ENCODE data around the gene TMED9.

DNA sequence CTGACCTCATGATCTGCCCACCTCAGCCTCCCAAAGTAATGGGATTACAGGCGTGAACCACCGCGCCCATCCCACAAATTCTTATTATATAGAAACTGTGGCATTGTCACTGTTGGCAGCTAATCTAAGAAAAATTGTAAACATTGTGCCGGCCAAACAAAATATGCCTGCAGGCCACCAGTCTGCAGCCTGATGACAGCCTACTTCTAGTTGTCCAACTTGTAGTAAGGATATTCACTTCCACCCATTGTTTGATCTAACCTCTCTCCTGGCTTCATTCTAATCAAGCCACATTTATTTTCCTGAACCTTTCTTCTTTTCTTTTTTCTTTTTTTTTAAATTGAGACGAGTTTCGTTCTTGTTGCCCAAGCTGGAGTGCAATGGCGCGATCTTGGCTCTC lies 13.7 kb upstream of the TMED9 start:
- TF ChIP-seq, protein P1, sequence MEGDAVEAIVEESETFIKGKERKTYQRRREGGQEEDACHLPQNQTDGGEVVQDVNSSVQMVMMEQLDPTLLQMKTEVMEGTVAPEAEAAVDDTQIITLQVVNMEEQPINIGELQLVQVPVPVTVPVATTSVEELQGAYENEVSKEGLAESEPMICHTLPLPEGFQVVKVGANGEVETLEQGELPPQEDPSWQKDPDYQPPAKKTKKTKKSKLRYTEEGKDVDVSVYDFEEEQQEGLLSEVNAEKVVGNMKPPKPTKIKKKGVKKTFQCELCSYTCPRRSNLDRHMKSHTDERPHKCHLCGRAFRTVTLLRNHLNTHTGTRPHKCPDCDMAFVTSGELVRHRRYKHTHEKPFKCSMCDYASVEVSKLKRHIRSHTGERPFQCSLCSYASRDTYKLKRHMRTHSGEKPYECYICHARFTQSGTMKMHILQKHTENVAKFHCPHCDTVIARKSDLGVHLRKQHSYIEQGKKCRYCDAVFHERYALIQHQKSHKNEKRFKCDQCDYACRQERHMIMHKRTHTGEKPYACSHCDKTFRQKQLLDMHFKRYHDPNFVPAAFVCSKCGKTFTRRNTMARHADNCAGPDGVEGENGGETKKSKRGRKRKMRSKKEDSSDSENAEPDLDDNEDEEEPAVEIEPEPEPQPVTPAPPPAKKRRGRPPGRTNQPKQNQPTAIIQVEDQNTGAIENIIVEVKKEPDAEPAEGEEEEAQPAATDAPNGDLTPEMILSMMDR (IDR thresholded peaks at IDR 0.05) = no peak
- no peak for TF ChIP-seq POLR2A (IDR thresholded peaks at IDR 0.05)
